Endothelial cell of umbilical vein (primary cell): ENCODE measurements around the gene NTF4.

Experiments
- EZH2 ChIP-seq: IDR thresholded peaks from 2 replicates; pipeline ENCODE4 v1.6.1; 2012; ENCODE audit warnings: borderline replicate concordance, low read depth, mild to moderate bottlenecking, moderate library complexity, low read length, inconsistent platforms; ENCODE audit not compliant: severe bottlenecking
- FOS ChIP-seq: IDR thresholded peaks from 2 replicates; pipeline ENCODE4 v1.6.1; 2011; ENCODE audit warnings: mild to moderate bottlenecking, low read length, moderate library complexity, borderline replicate concordance; ENCODE audit not compliant: insufficient read depth
- GATA2 ChIP-seq: IDR thresholded peaks from 2 replicates; pipeline ENCODE4 v1.7.0; 2011; ENCODE audit warnings: low read depth, mild to moderate bottlenecking, moderate library complexity, mixed read lengths, low read length; ENCODE audit not compliant: insufficient read length, insufficient read depth
- JUN ChIP-seq: IDR thresholded peaks from 2 replicates; pipeline ENCODE4 v1.6.1; 2011; ENCODE audit warnings: borderline replicate concordance, low read depth; ENCODE audit not compliant: insufficient read length, insufficient read depth
- POLR2A ChIP-seq: IDR thresholded peaks from 2 replicates; pipeline ENCODE4 v1.6.1; 2012; ENCODE audit warnings: low read depth, mild to moderate bottlenecking, control low read depth, low read length
- POLR2AphosphoS5 ChIP-seq: IDR thresholded peaks from 2 replicates; pipeline ENCODE4 v1.6.1; 2012; ENCODE audit warnings: low read depth, mild to moderate bottlenecking, control low read depth, low read length, moderate library complexity; ENCODE audit not compliant: insufficient read depth
- TF ChIP-seq, protein P1 (sequence below), 2 donors: IDR thresholded peaks; 1 replicate in 1 of 2; 2 replicates in 1 of 2; pipeline ENCODE4 v1.5.1; 2011; ENCODE audit warnings: low read length in 2 of 2, mild to moderate bottlenecking in 2 of 2, moderate library complexity in 2 of 2, control low read depth in 1 of 2, inconsistent platforms in 1 of 2, low read depth in 1 of 2; ENCODE audit not compliant: insufficient read depth in 1 of 2; ENCODE audit errors: extremely low read depth in 1 of 2
- TF ChIP-seq, protein P2 (sequence below): IDR thresholded peaks from 2 replicates; pipeline ENCODE4 v1.6.1; 2011; ENCODE audit not compliant: insufficient read depth, insufficient read length

DNA sequence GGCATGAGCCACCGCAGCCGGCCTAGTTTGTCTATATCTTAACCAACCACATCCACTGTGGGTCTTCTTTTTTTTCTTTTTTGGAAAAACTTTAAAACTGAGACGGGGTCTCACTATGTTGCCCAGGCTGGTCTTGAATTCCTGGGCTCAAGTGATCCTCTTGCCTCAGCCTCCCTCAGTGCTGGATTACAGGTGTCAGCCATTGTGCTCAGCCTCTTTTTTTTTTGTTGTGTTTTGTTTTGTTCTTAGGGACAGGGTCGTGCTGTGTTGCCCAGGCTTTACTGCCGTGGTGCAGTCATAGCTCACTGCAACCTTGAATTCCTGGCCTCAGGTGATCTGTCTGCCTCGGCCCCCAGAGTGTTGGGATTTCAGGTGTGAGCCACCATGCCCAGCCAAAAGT, 28.1 kb upstream of the NTF4 start:
- TF ChIP-seq EZH2 (no peak), POLR2A (no peak), POLR2AphosphoS5 (no peak), JUN (no peak), GATA2 (no peak), FOS (no peak)
- TF ChIP-seq, protein P1, sequence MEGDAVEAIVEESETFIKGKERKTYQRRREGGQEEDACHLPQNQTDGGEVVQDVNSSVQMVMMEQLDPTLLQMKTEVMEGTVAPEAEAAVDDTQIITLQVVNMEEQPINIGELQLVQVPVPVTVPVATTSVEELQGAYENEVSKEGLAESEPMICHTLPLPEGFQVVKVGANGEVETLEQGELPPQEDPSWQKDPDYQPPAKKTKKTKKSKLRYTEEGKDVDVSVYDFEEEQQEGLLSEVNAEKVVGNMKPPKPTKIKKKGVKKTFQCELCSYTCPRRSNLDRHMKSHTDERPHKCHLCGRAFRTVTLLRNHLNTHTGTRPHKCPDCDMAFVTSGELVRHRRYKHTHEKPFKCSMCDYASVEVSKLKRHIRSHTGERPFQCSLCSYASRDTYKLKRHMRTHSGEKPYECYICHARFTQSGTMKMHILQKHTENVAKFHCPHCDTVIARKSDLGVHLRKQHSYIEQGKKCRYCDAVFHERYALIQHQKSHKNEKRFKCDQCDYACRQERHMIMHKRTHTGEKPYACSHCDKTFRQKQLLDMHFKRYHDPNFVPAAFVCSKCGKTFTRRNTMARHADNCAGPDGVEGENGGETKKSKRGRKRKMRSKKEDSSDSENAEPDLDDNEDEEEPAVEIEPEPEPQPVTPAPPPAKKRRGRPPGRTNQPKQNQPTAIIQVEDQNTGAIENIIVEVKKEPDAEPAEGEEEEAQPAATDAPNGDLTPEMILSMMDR (IDR thresholded peaks at IDR 0.05; ENCODE audit: extremely low read depth in 1 of 2, insufficient read depth in 1 of 2, low read depth in 1 of 2, low read length in 2 of 2), result no peak
- TF ChIP-seq, protein P2, sequence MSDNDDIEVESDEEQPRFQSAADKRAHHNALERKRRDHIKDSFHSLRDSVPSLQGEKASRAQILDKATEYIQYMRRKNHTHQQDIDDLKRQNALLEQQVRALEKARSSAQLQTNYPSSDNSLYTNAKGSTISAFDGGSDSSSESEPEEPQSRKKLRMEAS, result no peak
